Gastrocnemius medialis (tissue), 4 donors: Measurements from ENCODE around the gene BICDL2.

Experiments used
- CTCF ChIP-seq, 5 experiments: fragments of 450-650 bp in 3 of 5; fragments of 200-600 bp in 2 of 5; sonication (generic) in 2 of 5; IDR thresholded peaks in 4 of 5; conservative IDR thresholded peaks in 1 of 5; 1 replicate in 4 of 5; 2 replicates in 1 of 5; pipeline ENCODE4 v1.5.1; 2016 to 2019; ENCODE audit warnings: antibody characterized with exemption in 5 of 5, mild to moderate bottlenecking in 3 of 5, moderate library complexity in 3 of 5
- POLR2A ChIP-seq, 2 donors: fragments of 450-650 bp; IDR thresholded peaks; one replicate each; pipeline ENCODE4 v1.6.1; 2017; ENCODE audit warnings: antibody characterized with exemption in 2 of 2, mild to moderate bottlenecking in 2 of 2, moderate library complexity in 2 of 2

GRCh38 chr16:3014971-3015370, 21.8 kb downstream of the BICDL2 start:
- TF ChIP-seq CTCF (IDR thresholded peaks at IDR 0.05 in 4 of 5, conservative IDR thresholded peaks at IDR 0.05 in 1 of 5) (no peak), POLR2A (IDR thresholded peaks at IDR 0.05) (no peak)
